A549 (cell line): ENCODE results near the gene SYT5.

Experiments used
- EP300 ChIP-seq, 2 experiments: fragments of >200 bp; sonication (Bioruptor Twin); formaldehyde crosslinking; IDR thresholded peaks; 2 replicates in 1 of 2; 3 replicates in 1 of 2; pipeline ENCODE4 v1.6.1; 2016 to 2017
- ESRRA ChIP-seq: fragments of 150-350 bp; IDR thresholded peaks from 2 replicates; pipeline ENCODE4 v1.6.1; 2014; ENCODE audit warnings: mild to moderate bottlenecking, low read length, borderline replicate concordance
- GATA3 ChIP-seq: IDR thresholded peaks from 2 replicates; pipeline ENCODE4 v1.6.1; 2012; ENCODE audit warnings: borderline replicate concordance
- KDM5A ChIP-seq: fragments of 200-600 bp; sonication (generic); IDR thresholded peaks from 2 replicates; pipeline ENCODE4 v1.6.1; 2016; ENCODE audit warnings: antibody characterized with exemption, mild to moderate bottlenecking
- POLR2A ChIP-seq: IDR thresholded peaks from 2 replicates; pipeline ENCODE4 v1.6.1; 2012; ENCODE audit warnings: mild to moderate bottlenecking, low read length
- TP53 ChIP-seq: fragments of 250-450 bp; sonication (Bioruptor Pico); IDR thresholded peaks from 2 replicates; pipeline ENCODE4 v1.5.0; 2021; ENCODE audit warnings: mild to moderate bottlenecking, moderate library complexity
- ZSCAN20 ChIP-seq: fragments of 250-450 bp; sonication (Bioruptor Pico); IDR thresholded peaks from 2 replicates; pipeline ENCODE4 v1.8.0; 2022; ENCODE audit warnings: mild to moderate bottlenecking, moderate library complexity
- TF ChIP-seq, protein P1 (sequence below): fragments of >200 bp; sonication (Bioruptor Twin); formaldehyde crosslinking; IDR thresholded peaks from 3 replicates; pipeline ENCODE4 v1.5.1; 2016
- TF ChIP-seq, protein P2 (sequence below): fragments of 200-600 bp; sonication (generic); IDR thresholded peaks from 2 replicates; pipeline ENCODE4 v1.6.1; 2016; ENCODE audit warnings: antibody characterized with exemption, mild to moderate bottlenecking, moderate library complexity

DNA sequence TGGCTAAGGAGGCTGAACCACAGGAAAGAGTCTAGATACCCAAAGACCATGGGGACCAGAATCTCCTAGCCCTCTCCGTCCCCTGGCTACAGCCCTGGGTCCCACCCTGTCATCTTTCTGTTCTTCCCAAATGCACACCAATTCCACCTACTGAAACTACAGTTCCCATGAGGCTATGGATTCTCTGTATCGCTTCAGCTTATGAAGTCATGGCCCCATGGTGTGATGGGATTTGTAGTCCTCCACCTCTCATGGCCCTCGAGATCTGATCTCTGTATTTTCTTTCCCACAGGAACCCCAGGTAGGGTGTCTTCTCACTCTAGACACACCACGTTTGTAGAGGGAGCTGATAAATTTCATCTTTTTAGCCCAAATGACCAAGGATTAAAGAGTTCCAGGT, 17.4 kb upstream of the SYT5 start:
- no peak for TF ChIP-seq ESRRA
- TF ChIP-seq, protein P1, sequence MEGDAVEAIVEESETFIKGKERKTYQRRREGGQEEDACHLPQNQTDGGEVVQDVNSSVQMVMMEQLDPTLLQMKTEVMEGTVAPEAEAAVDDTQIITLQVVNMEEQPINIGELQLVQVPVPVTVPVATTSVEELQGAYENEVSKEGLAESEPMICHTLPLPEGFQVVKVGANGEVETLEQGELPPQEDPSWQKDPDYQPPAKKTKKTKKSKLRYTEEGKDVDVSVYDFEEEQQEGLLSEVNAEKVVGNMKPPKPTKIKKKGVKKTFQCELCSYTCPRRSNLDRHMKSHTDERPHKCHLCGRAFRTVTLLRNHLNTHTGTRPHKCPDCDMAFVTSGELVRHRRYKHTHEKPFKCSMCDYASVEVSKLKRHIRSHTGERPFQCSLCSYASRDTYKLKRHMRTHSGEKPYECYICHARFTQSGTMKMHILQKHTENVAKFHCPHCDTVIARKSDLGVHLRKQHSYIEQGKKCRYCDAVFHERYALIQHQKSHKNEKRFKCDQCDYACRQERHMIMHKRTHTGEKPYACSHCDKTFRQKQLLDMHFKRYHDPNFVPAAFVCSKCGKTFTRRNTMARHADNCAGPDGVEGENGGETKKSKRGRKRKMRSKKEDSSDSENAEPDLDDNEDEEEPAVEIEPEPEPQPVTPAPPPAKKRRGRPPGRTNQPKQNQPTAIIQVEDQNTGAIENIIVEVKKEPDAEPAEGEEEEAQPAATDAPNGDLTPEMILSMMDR, result no peak
- TF ChIP-seq KDM5A, result no peak
- TF ChIP-seq, protein P2, sequence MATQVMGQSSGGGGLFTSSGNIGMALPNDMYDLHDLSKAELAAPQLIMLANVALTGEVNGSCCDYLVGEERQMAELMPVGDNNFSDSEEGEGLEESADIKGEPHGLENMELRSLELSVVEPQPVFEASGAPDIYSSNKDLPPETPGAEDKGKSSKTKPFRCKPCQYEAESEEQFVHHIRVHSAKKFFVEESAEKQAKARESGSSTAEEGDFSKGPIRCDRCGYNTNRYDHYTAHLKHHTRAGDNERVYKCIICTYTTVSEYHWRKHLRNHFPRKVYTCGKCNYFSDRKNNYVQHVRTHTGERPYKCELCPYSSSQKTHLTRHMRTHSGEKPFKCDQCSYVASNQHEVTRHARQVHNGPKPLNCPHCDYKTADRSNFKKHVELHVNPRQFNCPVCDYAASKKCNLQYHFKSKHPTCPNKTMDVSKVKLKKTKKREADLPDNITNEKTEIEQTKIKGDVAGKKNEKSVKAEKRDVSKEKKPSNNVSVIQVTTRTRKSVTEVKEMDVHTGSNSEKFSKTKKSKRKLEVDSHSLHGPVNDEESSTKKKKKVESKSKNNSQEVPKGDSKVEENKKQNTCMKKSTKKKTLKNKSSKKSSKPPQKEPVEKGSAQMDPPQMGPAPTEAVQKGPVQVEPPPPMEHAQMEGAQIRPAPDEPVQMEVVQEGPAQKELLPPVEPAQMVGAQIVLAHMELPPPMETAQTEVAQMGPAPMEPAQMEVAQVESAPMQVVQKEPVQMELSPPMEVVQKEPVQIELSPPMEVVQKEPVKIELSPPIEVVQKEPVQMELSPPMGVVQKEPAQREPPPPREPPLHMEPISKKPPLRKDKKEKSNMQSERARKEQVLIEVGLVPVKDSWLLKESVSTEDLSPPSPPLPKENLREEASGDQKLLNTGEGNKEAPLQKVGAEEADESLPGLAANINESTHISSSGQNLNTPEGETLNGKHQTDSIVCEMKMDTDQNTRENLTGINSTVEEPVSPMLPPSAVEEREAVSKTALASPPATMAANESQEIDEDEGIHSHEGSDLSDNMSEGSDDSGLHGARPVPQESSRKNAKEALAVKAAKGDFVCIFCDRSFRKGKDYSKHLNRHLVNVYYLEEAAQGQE, result no peak
- TF ChIP-seq ZSCAN20 (CRISPR knock-in tag), result no peak
- no peak for TF ChIP-seq TP53 (CRISPR knock-in tag)
- TF ChIP-seq POLR2A, result no peak
- no peak for TF ChIP-seq GATA3
- TF ChIP-seq EP300 (IDR thresholded peaks at IDR 0.05), result no peak
